Measurements from ENCODE around the gene DLEC1.

DNA sequence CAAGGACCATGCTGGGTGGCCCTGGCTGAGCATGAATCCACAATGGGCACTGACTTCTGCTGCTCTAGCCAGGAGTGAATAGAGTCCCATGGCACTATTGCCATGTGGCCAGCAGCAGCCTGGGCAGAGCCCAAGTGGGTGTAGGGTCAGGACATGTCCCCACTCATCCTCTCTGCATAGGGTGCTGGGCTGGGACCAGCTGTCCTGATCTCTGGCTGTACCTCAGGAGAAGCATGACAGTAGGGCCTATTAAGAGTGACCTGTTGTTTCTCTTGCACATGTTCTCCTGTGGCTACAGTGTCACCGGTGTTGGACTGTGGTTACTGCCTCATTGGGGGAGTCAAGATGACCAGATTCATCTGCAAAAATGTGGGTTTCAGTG is 46.9 kb downstream of the DLEC1 start:
- TF ChIP-seq, protein P1, sequence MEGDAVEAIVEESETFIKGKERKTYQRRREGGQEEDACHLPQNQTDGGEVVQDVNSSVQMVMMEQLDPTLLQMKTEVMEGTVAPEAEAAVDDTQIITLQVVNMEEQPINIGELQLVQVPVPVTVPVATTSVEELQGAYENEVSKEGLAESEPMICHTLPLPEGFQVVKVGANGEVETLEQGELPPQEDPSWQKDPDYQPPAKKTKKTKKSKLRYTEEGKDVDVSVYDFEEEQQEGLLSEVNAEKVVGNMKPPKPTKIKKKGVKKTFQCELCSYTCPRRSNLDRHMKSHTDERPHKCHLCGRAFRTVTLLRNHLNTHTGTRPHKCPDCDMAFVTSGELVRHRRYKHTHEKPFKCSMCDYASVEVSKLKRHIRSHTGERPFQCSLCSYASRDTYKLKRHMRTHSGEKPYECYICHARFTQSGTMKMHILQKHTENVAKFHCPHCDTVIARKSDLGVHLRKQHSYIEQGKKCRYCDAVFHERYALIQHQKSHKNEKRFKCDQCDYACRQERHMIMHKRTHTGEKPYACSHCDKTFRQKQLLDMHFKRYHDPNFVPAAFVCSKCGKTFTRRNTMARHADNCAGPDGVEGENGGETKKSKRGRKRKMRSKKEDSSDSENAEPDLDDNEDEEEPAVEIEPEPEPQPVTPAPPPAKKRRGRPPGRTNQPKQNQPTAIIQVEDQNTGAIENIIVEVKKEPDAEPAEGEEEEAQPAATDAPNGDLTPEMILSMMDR (conservative IDR thresholded peaks at IDR 0.05), result no peak
- no peak for TF ChIP-seq ZFX (IDR thresholded peaks at IDR 0.05)
